SJSA1 (cell line): ENCODE results near the gene FZD7. TPM values are rescaled to one million over a fixed set of nuclear protein-coding genes. Genes with fewer than 3 reads are reported as not detected.

Source experiments
- DNase-seq, 2 experiments: peaks; one replicate each; pipeline ENCODE4 v3.0.0-alpha.2; 2015 to 2020; ENCODE audit warnings: low spot score in 2 of 2, low read depth in 1 of 2
- H3K27ac ChIP-seq: fragments of 250-450 bp; sonication (Bioruptor Pico); 2 replicates; pipeline ENCODE4 v1.5.1; 2020; ENCODE audit warnings: mild to moderate bottlenecking, moderate library complexity
- H3K27me3 ChIP-seq: fragments of 250-450 bp; sonication (Bioruptor Pico); replicated peaks from 2 replicates; pipeline ENCODE4 v1.5.1; 2020; ENCODE audit warnings: mild to moderate bottlenecking, moderate library complexity
- H3K36me3 ChIP-seq: fragments of 250-450 bp; sonication (Bioruptor Pico); 2 replicates; pipeline ENCODE4 v1.5.1; 2020; ENCODE audit warnings: mild to moderate bottlenecking
- H3K4me1 ChIP-seq: fragments of 250-450 bp; sonication (Bioruptor Pico); replicated peaks from 2 replicates; pipeline ENCODE4 v1.6.1; 2021; ENCODE audit warnings: mild to moderate bottlenecking
- H3K4me3 ChIP-seq: fragments of 250-450 bp; sonication (Bioruptor Pico); 2 replicates; pipeline ENCODE4 v1.5.1; 2020; ENCODE audit warnings: mild to moderate bottlenecking
- H3K9me3 ChIP-seq: fragments of 250-450 bp; sonication (Bioruptor Pico); replicated peaks from 2 replicates; pipeline ENCODE4 v1.5.1; 2020; ENCODE audit warnings: mild to moderate bottlenecking
- total RNA-seq: library from RNA; depleted of rRNA; stranded (reverse); fragments of >200 nt; shearing (Covaris generic); gene quantifications from 2 replicates; pipeline ENCODE4 v1.2.3, GENCODE V29; 2014

Gene FZD7
- total RNA-seq, 1 experiment from 2014 or later, result 90.7 TPM

- no peaks in the 10 kb centered on the region for H3K9me3 ChIP-seq
- no peak overlapping the region for H3K27ac ChIP-seq
- H3K4me3 ChIP-seq, result no peak overlapping the region
- H3K27me3 ChIP-seq, result no peaks in the 10 kb centered on the region
- DNase-seq, result no peak
- H3K36me3 ChIP-seq, result no peaks in the 10 kb centered on the region
- no peaks in the 10 kb centered on the region for H3K4me1 ChIP-seq
Measured at GRCh38 chr2:202051499-202052161, 18.0 kb downstream of the FZD7 start.

- DNase-seq, result no peak
- no peaks in the 10 kb centered on the region for H3K9me3 ChIP-seq
- no peaks in the 10 kb centered on the region for H3K27me3 ChIP-seq
- H3K36me3 ChIP-seq, result no peaks in the 10 kb centered on the region
- no peak overlapping the region for H3K4me3 ChIP-seq
- no peak overlapping the region for H3K27ac ChIP-seq
- no peaks in the 10 kb centered on the region for H3K4me1 ChIP-seq
Measured at GRCh38 chr2:202052235-202052634, 18.6 kb downstream of the FZD7 start.

- no peaks in the 10 kb centered on the region for H3K9me3 ChIP-seq
- H3K36me3 ChIP-seq, result no peaks in the 10 kb centered on the region
- H3K27me3 ChIP-seq, result no peaks in the 10 kb centered on the region
- H3K4me3 ChIP-seq, result no peak overlapping the region
- H3K27ac ChIP-seq, result no peak overlapping the region
- no peaks in the 10 kb centered on the region for H3K4me1 ChIP-seq
- DNase-seq, result no peak
Measured at GRCh38 chr2:202054679-202055078, 21.0 kb downstream of the FZD7 start.

- no peak overlapping the region for H3K27ac ChIP-seq
- DNase-seq, result peak in 1 of 2 experiments; percentile 28
- H3K9me3 ChIP-seq, result no peaks in the 10 kb centered on the region
- no peaks in the 10 kb centered on the region for H3K4me1 ChIP-seq
- no peaks in the 10 kb centered on the region for H3K36me3 ChIP-seq
- H3K4me3 ChIP-seq, result no peak overlapping the region
- H3K27me3 ChIP-seq, result no peaks in the 10 kb centered on the region
Measured at GRCh38 chr2:202056611-202057010, 23.0 kb downstream of the FZD7 start.

- Histone ChIP-seq H3K27me3 (no peaks in the 10 kb centered on the region), H3K36me3 (no peaks in the 10 kb centered on the region)
Measured at GRCh38 chr2:202060218-202060617, 26.6 kb downstream of the FZD7 start.

GRCh38 chr2:202061695-202062094, 28.0 kb downstream of the FZD7 start:
- no peak overlapping the region for H3K27ac ChIP-seq
- DNase-seq, result no peak
- H3K4me1 ChIP-seq, result peaks cover 6% of the 10 kb centered on the region
- H3K27me3 ChIP-seq, result no peaks in the 10 kb centered on the region
- H3K9me3 ChIP-seq, result no peaks in the 10 kb centered on the region
- H3K36me3 ChIP-seq, result no peaks in the 10 kb centered on the region
- no peak overlapping the region for H3K4me3 ChIP-seq

More at GRCh38 chr2:202060218-202060617, 26.6 kb downstream of the FZD7 start:
- no peak for DNase-seq
- Histone ChIP-seq H3K4me3 (no peak overlapping the region), H3K9me3 (no peaks in the 10 kb centered on the region), H3K27ac (no peak overlapping the region), H3K4me1 (peaks cover 6% of the 10 kb centered on the region)

- Histone ChIP-seq H3K9me3 (no peaks in the 10 kb centered on the region), H3K36me3 (no peaks in the 10 kb centered on the region), H3K4me3 (no peak overlapping the region), H3K27me3 (no peaks in the 10 kb centered on the region), H3K27ac (no peak overlapping the region), H3K4me1 (peaks cover 11% of the 10 kb centered on the region)
- peak in 1 of 2 experiments; percentile 30 for DNase-seq
Measured at GRCh38 chr2:202064171-202064880, 30.7 kb downstream of the FZD7 start.

GRCh38 chr2:202064881-202065230, 31.2 kb downstream of the FZD7 start:
- Histone ChIP-seq H3K27ac (no peak overlapping the region), H3K4me3 (no peak overlapping the region), H3K4me1 (peaks cover 14% of the 10 kb centered on the region), H3K9me3 (no peaks in the 10 kb centered on the region), H3K27me3 (no peaks in the 10 kb centered on the region), H3K36me3 (no peaks in the 10 kb centered on the region)
- no peak for DNase-seq

GRCh38 chr2:202065876-202066275, 32.2 kb downstream of the FZD7 start:
- Histone ChIP-seq H3K27me3 (no peaks in the 10 kb centered on the region), H3K9me3 (no peaks in the 10 kb centered on the region), H3K36me3 (no peaks in the 10 kb centered on the region), H3K27ac (no peak overlapping the region), H3K4me1 (peaks cover 14% of the 10 kb centered on the region), H3K4me3 (no peak overlapping the region)
- DNase-seq, result no peak

- H3K27ac ChIP-seq, result no peak overlapping the region
- peaks cover 14% of the 10 kb centered on the region for H3K4me1 ChIP-seq
- H3K4me3 ChIP-seq, result no peak overlapping the region
- H3K27me3 ChIP-seq, result no peaks in the 10 kb centered on the region
- no peaks in the 10 kb centered on the region for H3K36me3 ChIP-seq
- H3K9me3 ChIP-seq, result no peaks in the 10 kb centered on the region
- no peak for DNase-seq
Measured at GRCh38 chr2:202066875-202067274, 33.2 kb downstream of the FZD7 start.

GRCh38 chr2:202067589-202067988, 33.9 kb downstream of the FZD7 start:
- no peaks in the 10 kb centered on the region for H3K36me3 ChIP-seq
- H3K27ac ChIP-seq, result no peak overlapping the region
- H3K4me3 ChIP-seq, result no peak overlapping the region
- no peaks in the 10 kb centered on the region for H3K9me3 ChIP-seq
- DNase-seq, result no peak
- H3K4me1 ChIP-seq, result peaks cover 14% of the 10 kb centered on the region
- no peaks in the 10 kb centered on the region for H3K27me3 ChIP-seq

GRCh38 chr2:202069170-202070067, 35.8 kb downstream of the FZD7 start:
- Histone ChIP-seq H3K27me3 (no peaks in the 10 kb centered on the region), H3K36me3 (no peaks in the 10 kb centered on the region), H3K9me3 (no peaks in the 10 kb centered on the region), H3K4me1 (peaks cover 11% of the 10 kb centered on the region), H3K4me3 (no peak overlapping the region), H3K27ac (no peak overlapping the region)
- no peak for DNase-seq

GRCh38 chr2:202071107-202071506, 37.5 kb downstream of the FZD7 start:
- no peaks in the 10 kb centered on the region for H3K36me3 ChIP-seq
- no peak for DNase-seq
- no peaks in the 10 kb centered on the region for H3K27me3 ChIP-seq
- no peak overlapping the region for H3K27ac ChIP-seq
- H3K4me1 ChIP-seq, result peaks cover 8% of the 10 kb centered on the region
- no peak overlapping the region for H3K4me3 ChIP-seq
- H3K9me3 ChIP-seq, result no peaks in the 10 kb centered on the region

GRCh38 chr2:202072226-202072625, 38.6 kb downstream of the FZD7 start:
- Histone ChIP-seq H3K27me3 (no peaks in the 10 kb centered on the region), H3K4me3 (no peak overlapping the region), H3K4me1 (peaks cover 8% of the 10 kb centered on the region), H3K9me3 (no peaks in the 10 kb centered on the region), H3K36me3 (no peaks in the 10 kb centered on the region), H3K27ac (no peak overlapping the region)
- no peak for DNase-seq
